ENCODE data around the gene NCOA7. TPM values are rescaled to one million over a fixed set of nuclear protein-coding genes. Genes with fewer than 3 reads are reported as not detected.

NCOA7 gene
- total RNA-seq, 1 experiment from 2014 or later, result 13.8 TPM

GRCh38 chr6:125931733-125932450, 141.1 kb downstream of the NCOA7 start:
- Histone ChIP-seq H3K4me1 (ENCODE audit: control insufficient read depth in 1 of 2, insufficient read depth in 2 of 2, low read length in 2 of 2) (no peaks in the 10 kb centered on the region), H2AFZ (ENCODE audit: low read depth, low read length, poor library complexity, severe bottlenecking) (no peak overlapping the region), H3K79me2 (ENCODE audit: insufficient read depth, low read length) (no peaks in the 10 kb centered on the region), H3K9ac (ENCODE audit: low read length) (no peak overlapping the region), H3K27ac (ENCODE audit: low read depth, low read length) (no peak overlapping the region), H3K9me3 (ENCODE audit: control insufficient read depth in 1 of 2, insufficient read depth in 1 of 2, low read depth in 1 of 2, low read length in 2 of 2) (no peaks in the 10 kb centered on the region), H3K36me3 (ENCODE audit: control insufficient read depth in 1 of 2, insufficient read depth in 2 of 2, low read length in 2 of 2) (no peaks in the 10 kb centered on the region), H3K4me3 (replicated peaks in 1 of 2; ENCODE audit: low read depth in 1 of 2, low read length in 2 of 2) (no peak overlapping the region), H3K9me2 (ENCODE audit: insufficient read depth) (no peaks in the 10 kb centered on the region), H4K20me1 (ENCODE audit: insufficient read depth) (no peaks in the 10 kb centered on the region), H3K4me2 (ENCODE audit: low read length) (no peak overlapping the region), H3K27me3 (ENCODE audit: insufficient read depth, low read length) (no peaks in the 10 kb centered on the region)
- ATAC-seq, result no peak
- POLR2A ChIA-PET, result no interaction called here
- BruUV-seq (replicated peaks), result no TSS peak
- RAD21 ChIA-PET (ENCODE audit: low non-redundant PET in 1 of 2, low total read pairs in 2 of 2, uncharacterized antibody in 2 of 2, unreplicated experiment in 2 of 2), result no interaction called here
- intact Hi-C loops (cut with micrococcal nuclease), result no loop called here
- no peak for TF ChIP-seq SIN3A (IDR thresholded peaks at IDR 0.05; ENCODE audit: low read depth)
- TF ChIP-seq ZBTB33 (IDR thresholded peaks at IDR 0.05; ENCODE audit: extremely low read depth, insufficient replicate concordance, low read length), result no peak
- TF ChIP-seq SP1 (IDR thresholded peaks at IDR 0.05; ENCODE audit: low read depth), result no peak
- no peak for TF ChIP-seq CBX3 (IDR thresholded peaks at IDR 0.05; ENCODE audit: low read depth)
- no peak for TF ChIP-seq POLR2A (IDR thresholded peaks at IDR 0.05; ENCODE audit: borderline replicate concordance, extremely low read depth, insufficient read depth, insufficient read length)
- TF ChIP-seq ATF3 (IDR thresholded peaks at IDR 0.05), result no peak
- TF ChIP-seq JUND (IDR thresholded peaks at IDR 0.05), result no peak
- TF ChIP-seq YY1 (IDR thresholded peaks at IDR 0.05; ENCODE audit: extremely low read depth, insufficient replicate concordance, low read depth, low read length), result no peak
- no peak for TF ChIP-seq EZH2phosphoT487 (IDR thresholded peaks at IDR 0.05; ENCODE audit: borderline replicate concordance)
- TF ChIP-seq REST (IDR thresholded peaks at IDR 0.05; ENCODE audit: low read depth), result no peak
- no peak for TF ChIP-seq POLR2AphosphoS5 (IDR thresholded peaks at IDR 0.05; ENCODE audit: low read depth, low read length)
- TF ChIP-seq EZH2 (IDR thresholded peaks at IDR 0.05), result no peak
- TF ChIP-seq ZNF274 (IDR thresholded peaks at IDR 0.05; ENCODE audit: low read depth, low read length), result no peak
- TF ChIP-seq TCF7L2 (IDR thresholded peaks at IDR 0.05; ENCODE audit: borderline replicate concordance, extremely low read depth, insufficient read depth, insufficient read length), result no peak
- no peak for TF ChIP-seq FOSL1 (IDR thresholded peaks at IDR 0.05; ENCODE audit: low read depth)
- no peak for TF ChIP-seq RAD21 (IDR thresholded peaks at IDR 0.05; ENCODE audit: low read depth)
- CTCF ChIA-PET, result no interaction called here
- no peak for DNase-seq (ENCODE audit: low read depth, low spot score)
